IMR-90 (cell line): ENCODE data around the gene NPAS1. TPM values are rescaled to one million over a fixed set of nuclear protein-coding genes. Genes with fewer than 3 reads are reported as not detected.

Source experiments
- ATAC-seq: fragments of 200-7000 bp; cut with Tn5 transposase; 2 replicates; pipeline ENCODE4 v1.9.1; 2020; ENCODE audit warnings: low read depth, mild to moderate bottlenecking, moderate library complexity
- BruUV-seq: library from RNA; stranded (reverse); fragments of 400-500 nt; replicated peaks from 2 replicates; lab custom pipeline; 2021; lab: Mats Ljungman, UMichigan
- CTCF ChIA-PET: fragments of 300-600 bp; formaldehyde crosslinking; extraction: SDS; loops from one replicate; lab custom pipeline; 2021; ENCODE audit warnings: antibody characterized with exemption; lab: Yijun Ruan, JAX
- POLR2A ChIA-PET: fragments of 300-600 bp; sonication (Branson Sonifier 250); formaldehyde crosslinking; loops from one replicate; lab custom pipeline; 2022; ENCODE audit warnings: antibody characterized with exemption; ENCODE audit not compliant: unreplicated experiment; lab: Charles Lee
- DNase-seq: peaks from one replicate; pipeline ENCODE4 v3.0.0; 2013
- H2AFZ ChIP-seq: replicated peaks from 2 replicates; pipeline ENCODE3; 2013; ENCODE audit warnings: low read length, mild to moderate bottlenecking; ENCODE audit not compliant: poor library complexity
- H2AK5ac ChIP-seq: 2 replicates; pipeline ENCODE4 v1.6.1; 2013; ENCODE audit warnings: low read depth, low read length, inconsistent platforms
- H2AK9ac ChIP-seq: replicated peaks from 2 replicates; pipeline ENCODE3; 2013; ENCODE audit warnings: mild to moderate bottlenecking, low read depth, low read length, moderate library complexity; ENCODE audit not compliant: poor library complexity
- H2BK120ac ChIP-seq: 2 replicates; pipeline ENCODE4 v1.6.1; 2013; ENCODE audit warnings: low read depth, low read length, inconsistent platforms
- H2BK15ac ChIP-seq: 3 replicates; pipeline ENCODE4 v1.6.1; 2013; ENCODE audit warnings: low read depth, low read length, inconsistent platforms
- H2BK20ac ChIP-seq: 2 replicates; pipeline ENCODE4 v1.6.1; 2013; ENCODE audit warnings: low read depth, mild to moderate bottlenecking, inconsistent platforms, low read length, moderate library complexity
- H2BK5ac ChIP-seq: 2 replicates; pipeline ENCODE4 v1.6.1; 2013; ENCODE audit warnings: mild to moderate bottlenecking, low read depth, low read length, inconsistent platforms; ENCODE audit not compliant: poor library complexity, severe bottlenecking
- H3K14ac ChIP-seq: replicated peaks from 2 replicates; pipeline ENCODE4 v1.6.1; 2013; ENCODE audit warnings: low read depth, low read length, inconsistent platforms
- H3K18ac ChIP-seq: 2 replicates; pipeline ENCODE4 v1.6.1; 2013; ENCODE audit warnings: low read depth, low read length, control low read depth
- H3K23ac ChIP-seq: 2 replicates; pipeline ENCODE4 v1.6.1; 2013; ENCODE audit warnings: low read depth, low read length, inconsistent platforms
- H3K27ac ChIP-seq: 2 replicates; pipeline ENCODE4 v1.5.1; 2013; ENCODE audit warnings: mild to moderate bottlenecking, control low read depth, low read length; ENCODE audit not compliant: insufficient read depth
- H3K27me3 ChIP-seq: 2 replicates; pipeline ENCODE4 v1.6.1; 2013; ENCODE audit warnings: low read length; ENCODE audit not compliant: control insufficient read depth, insufficient read depth
- H3K36me3 ChIP-seq: 2 replicates; pipeline ENCODE4 v1.6.1; 2013; ENCODE audit warnings: low read length, mixed read lengths; ENCODE audit not compliant: control insufficient read depth, insufficient read depth
- H3K4ac ChIP-seq: 2 replicates; pipeline ENCODE4 v1.6.1; 2013; ENCODE audit warnings: low read depth, low read length, inconsistent platforms
- H3K4me1 ChIP-seq: 2 replicates; pipeline ENCODE4 v1.6.1; 2013; ENCODE audit warnings: low read length, mixed read lengths; ENCODE audit not compliant: control insufficient read depth, insufficient read depth
- H3K4me2 ChIP-seq: 2 replicates; pipeline ENCODE4 v1.6.1; 2013; ENCODE audit warnings: low read depth, mild to moderate bottlenecking, control low read depth, low read length, moderate library complexity
- H3K4me3 ChIP-seq: 2 replicates; pipeline ENCODE4 v1.5.1; 2013; ENCODE audit warnings: low read depth, mild to moderate bottlenecking, control low read depth, low read length, moderate library complexity; ENCODE audit not compliant: insufficient read depth
- H3K56ac ChIP-seq: 2 replicates; pipeline ENCODE4 v1.6.1; 2013; ENCODE audit warnings: low read length, inconsistent platforms; ENCODE audit not compliant: insufficient read depth; ENCODE audit errors: extremely low read depth
- H3K79me1 ChIP-seq, 2 experiments: 2 replicates each; pipeline ENCODE4 v1.6.1; 2013; ENCODE audit warnings: low read length in 2 of 2, inconsistent platforms in 1 of 2, low read depth in 1 of 2
- H3K9ac ChIP-seq: 2 replicates; pipeline ENCODE4 v1.6.1; 2013; ENCODE audit warnings: low read depth, low read length, control low read depth
- H3K9me1 ChIP-seq: 2 replicates; pipeline ENCODE4 v1.6.1; 2013; ENCODE audit warnings: low read length, inconsistent platforms; ENCODE audit not compliant: insufficient read depth
- H3K9me3 ChIP-seq: 2 replicates; pipeline ENCODE4 v1.6.1; 2013; ENCODE audit warnings: low read length; ENCODE audit not compliant: control insufficient read depth, insufficient read depth
- H4K20me1 ChIP-seq: 2 replicates; pipeline ENCODE4 v1.6.1; 2013; ENCODE audit warnings: low read length, inconsistent platforms; ENCODE audit not compliant: insufficient read depth
- H4K5ac ChIP-seq: 2 replicates; pipeline ENCODE4 v1.6.1; 2013; ENCODE audit warnings: mild to moderate bottlenecking, low read depth, low read length, control low read depth
- H4K8ac ChIP-seq, 2 experiments: 2 replicates each; pipeline ENCODE4 v1.6.1; 2013; ENCODE audit warnings: low read depth in 2 of 2, low read length in 2 of 2, control low read depth in 1 of 2, inconsistent platforms in 1 of 2
- H4K91ac ChIP-seq: 2 replicates; pipeline ENCODE4 v1.6.1; 2013; ENCODE audit warnings: low read depth, low read length, inconsistent platforms; ENCODE audit not compliant: insufficient read depth
- MAFK ChIP-seq: IDR thresholded peaks from 2 replicates; pipeline ENCODE4 v1.6.1; 2012; ENCODE audit warnings: low read depth, low read length, improper control_type of control experiment
- MAZ ChIP-seq: IDR thresholded peaks from 2 replicates; pipeline ENCODE4 v1.6.1; 2012; ENCODE audit warnings: low read depth, mild to moderate bottlenecking, low read length, improper control_type of control experiment, moderate library complexity, borderline replicate concordance
- NFE2L2 ChIP-seq: fragments of 150-350 bp; IDR thresholded peaks from 2 replicates; pipeline ENCODE4 v1.6.1; 2016; ENCODE audit warnings: low read depth, mild to moderate bottlenecking, low read length
- POLR2A ChIP-seq: IDR thresholded peaks from 2 replicates; pipeline ENCODE4 v1.6.1; 2012; ENCODE audit warnings: mild to moderate bottlenecking, low read depth, low read length
- RAD21 ChIP-seq: IDR thresholded peaks from 2 replicates; pipeline ENCODE4 v1.6.1; 2012; ENCODE audit warnings: low read length, improper control_type of control experiment
- RFX5 ChIP-seq: IDR thresholded peaks from 2 replicates; pipeline ENCODE4 v1.8.0; 2012; ENCODE audit warnings: low read depth, mild to moderate bottlenecking, low read length, moderate library complexity
- SMC3 ChIP-seq: fragments of 150-350 bp; IDR thresholded peaks from 2 replicates; pipeline ENCODE4 v1.6.1; 2016; ENCODE audit warnings: low read depth, mild to moderate bottlenecking, antibody characterized with exemption, low read length, moderate library complexity
- WGBS, 2 experiments: methylation state at CpG; one replicate each; pipeline versions ENCODE4 v1.1.5 to v1.1.7; 2013; ENCODE audit warnings: missing lambda C conversion rate in 2 of 2; ENCODE audit not compliant: insufficient read length in 1 of 2; ENCODE audit errors: extremely low coverage in 2 of 2; 5-methylcytosine and 5-hydroxymethylcytosine counted together
- dilution Hi-C: fragments of 300-500 bp; cut with HindIII; formaldehyde crosslinking; loops from one replicate; pipeline ENCODE4 v1.14.3; 2018; ENCODE audit warnings: low sequenced_read_pairs; ENCODE audit not compliant: unreplicated experiment
- in situ Hi-C: fragments of 300-500 bp; cut with MboI; formaldehyde crosslinking; loops from 3 replicates; pipeline ENCODE4 v1.14.3; 2019; ENCODE audit warnings: low sequenced_read_pairs, inconsistent platforms, mixed read lengths
- intact Hi-C: fragments of 100-400 bp; cut with micrococcal nuclease; formaldehyde crosslinking; loops from 2 replicates; pipeline ENCODE4 v1.10.0; 2022
- polyA plus RNA-seq, 3 experiments: library from polyadenylated mRNA; depleted of rRNA; stranded (reverse); fragments of >200 nt; gene quantifications; 2 replicates each; pipeline ENCODE4 v1.2.3, GENCODE V29; 2012; ENCODE audit warnings: low replicate concordance in 1 of 3
- total RNA-seq: library from RNA; depleted of rRNA; stranded (reverse); fragments of >200 nt; gene quantifications from 2 replicates; pipeline ENCODE4 v1.2.3, GENCODE V29; 2012
- TF ChIP-seq, protein P1 (sequence below): conservative IDR thresholded peaks from 2 replicates; pipeline ENCODE4 v1.5.1; 2012; ENCODE audit warnings: mild to moderate bottlenecking, low read depth, low read length, improper control_type of control experiment

Gene NPAS1
- total and polyA plus RNA-seq, 2 of the 4 experiments (the other 2 are of a cell fraction), result 0.36 to 5.7 TPM

DNA sequence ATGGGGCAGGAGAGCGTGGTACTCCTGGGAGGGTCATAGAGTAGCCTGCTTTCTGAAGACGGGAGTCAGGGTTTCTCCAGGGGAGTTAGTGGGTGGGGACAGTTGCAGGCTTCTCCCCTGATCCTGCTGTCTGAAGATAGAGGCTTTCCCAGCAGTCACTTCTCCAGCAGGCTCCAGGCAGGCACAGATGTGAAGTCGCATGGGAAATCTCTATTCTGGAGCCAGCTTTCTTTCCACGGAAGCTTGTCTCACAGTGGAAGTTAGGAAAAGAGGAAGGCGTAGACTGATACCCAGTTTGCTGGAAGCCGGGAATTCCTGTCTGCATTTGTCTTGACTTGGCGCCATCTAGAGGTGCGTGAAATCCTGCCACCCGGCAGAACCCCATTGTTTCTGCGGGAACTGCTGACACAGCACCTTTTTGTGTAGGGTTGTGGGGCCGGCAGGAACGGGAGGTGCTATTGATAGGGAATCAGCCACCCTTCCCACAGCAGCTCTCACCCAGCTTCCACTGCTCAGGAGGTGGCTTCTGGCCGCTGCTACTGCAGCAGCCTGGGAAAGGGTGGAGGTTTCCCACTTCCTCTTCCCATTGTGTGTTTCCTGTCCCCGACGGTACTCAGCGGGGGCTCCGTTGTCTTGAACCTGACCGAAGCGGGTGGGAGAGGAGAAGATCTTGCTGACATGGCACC, 28.5 kb upstream of the NPAS1 start:
- TF ChIP-seq NFE2L2 (no peak), RAD21 (peak; percentile 98), SMC3 (peak; percentile 99), MAZ (no peak; the same call in 1 of the 2 replicates), POLR2A (no peak), MAFK (peak; percentile 100), RFX5 (no peak)
- TF ChIP-seq, protein P1, sequence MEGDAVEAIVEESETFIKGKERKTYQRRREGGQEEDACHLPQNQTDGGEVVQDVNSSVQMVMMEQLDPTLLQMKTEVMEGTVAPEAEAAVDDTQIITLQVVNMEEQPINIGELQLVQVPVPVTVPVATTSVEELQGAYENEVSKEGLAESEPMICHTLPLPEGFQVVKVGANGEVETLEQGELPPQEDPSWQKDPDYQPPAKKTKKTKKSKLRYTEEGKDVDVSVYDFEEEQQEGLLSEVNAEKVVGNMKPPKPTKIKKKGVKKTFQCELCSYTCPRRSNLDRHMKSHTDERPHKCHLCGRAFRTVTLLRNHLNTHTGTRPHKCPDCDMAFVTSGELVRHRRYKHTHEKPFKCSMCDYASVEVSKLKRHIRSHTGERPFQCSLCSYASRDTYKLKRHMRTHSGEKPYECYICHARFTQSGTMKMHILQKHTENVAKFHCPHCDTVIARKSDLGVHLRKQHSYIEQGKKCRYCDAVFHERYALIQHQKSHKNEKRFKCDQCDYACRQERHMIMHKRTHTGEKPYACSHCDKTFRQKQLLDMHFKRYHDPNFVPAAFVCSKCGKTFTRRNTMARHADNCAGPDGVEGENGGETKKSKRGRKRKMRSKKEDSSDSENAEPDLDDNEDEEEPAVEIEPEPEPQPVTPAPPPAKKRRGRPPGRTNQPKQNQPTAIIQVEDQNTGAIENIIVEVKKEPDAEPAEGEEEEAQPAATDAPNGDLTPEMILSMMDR, result peak; percentile 95
- WGBS, 2 experiments, result no CpG with 5 or more reads among the region's 19 CpGs
- H2AK5ac ChIP-seq, result peak overlapping the region; percentile 96
- in situ Hi-C loops (loop anchor here (5.0 kb wide), 1 partner anchor 139 kb away; the partner anchor contains the start of gene AP2S1), intact Hi-C loops (loop anchor here (1.0 to 2.0 kb wide), 5 partner anchors 131 to 234 kb away; partner anchors contain the start of genes AP2S1, ARHGAP35 and SLC1A5), dilution Hi-C loops (no loop called here)
- no peaks in the 10 kb centered on the region for H3K9me3 ChIP-seq
- no peak overlapping the region for H3K4me3 ChIP-seq
- peak overlapping the region; percentile 43; the same call in 1 of the 3 replicates for H2BK15ac ChIP-seq
- no peak overlapping the region for H3K18ac ChIP-seq
- no peak overlapping the region for H2BK5ac ChIP-seq
- H2AFZ ChIP-seq, result peak overlapping the region; percentile 82
- peak overlapping the region; percentile 34 for H3K23ac ChIP-seq
- 0 out of 2 replicates have a peak overlapping the region, but pooled peaks have one; percentile 38 for H2BK20ac ChIP-seq
- DNase-seq (peak; percentile 81), ATAC-seq (peak; percentile 95)
- H3K4me2 ChIP-seq, result no peak overlapping the region
- peak overlapping the region; percentile 37 for H4K91ac ChIP-seq
- H3K4ac ChIP-seq, result peak overlapping the region; percentile 65
- BruUV-seq, result no TSS peak
- H3K27ac ChIP-seq, result no peak overlapping the region
- no peak overlapping the region for H4K5ac ChIP-seq
- no peaks in the 10 kb centered on the region for H3K9me1 ChIP-seq
- no peaks in the 10 kb centered on the region for H3K27me3 ChIP-seq
- H2BK120ac ChIP-seq, result peak overlapping the region; percentile 58
- H3K36me3 ChIP-seq, result peaks cover 50% of the 10 kb centered on the region
- 0 out of 2 replicates have a peak overlapping the region, but pooled peaks have one; percentile 53 for H3K14ac ChIP-seq
- no peaks in the 10 kb centered on the region; the same call in 1 of the 2 replicates for H4K20me1 ChIP-seq
- ChIA-PET POLR2A (no interaction called here), CTCF (interaction anchor here (0.5 to 2.0 kb wide), 21 partner anchors 9 to 289 kb away, joined by 3 to 14 read pairs (median 4); partner anchors contain the start of gene SAE1)
- peak overlapping the region; percentile 97 for H2AK9ac ChIP-seq
- H3K56ac ChIP-seq, result peak overlapping the region; percentile 39; the same call in 1 of the 2 replicates
- H3K79me1 ChIP-seq, result peaks cover 10 to 67% of the 10 kb centered on the region in 2 experiments; a peak in 3 of 4 replicates
- H3K4me1 ChIP-seq, result no peaks in the 10 kb centered on the region
- H4K8ac ChIP-seq, result peak overlapping the region in 1 of 2 experiments; percentile 60; a peak in 1 of 4 replicates
- no peak overlapping the region for H3K9ac ChIP-seq
